ENCODE data around the gene NME2.

- TF ChIP-seq SAP30 (IDR thresholded peaks at IDR 0.05; ENCODE audit: insufficient read depth, insufficient replicate concordance, low read length) (no peak), EGR1 (IDR thresholded peaks at IDR 0.05; ENCODE audit: borderline replicate concordance, low read depth, low read length) (no peak), CTCF (IDR thresholded peaks at IDR 0.05; ENCODE audit: control extremely low read depth in 1 of 3, insufficient read depth in 1 of 3, low read depth in 1 of 3, low read length in 3 of 3) (no peak)
Measured at GRCh38 chr17:51191895-51192294, 25.7 kb downstream of the NME2 start.

Measured in H1 (cell line).